Measurements from ENCODE around the gene CCDC116.
"Not testable (repeated sequence)": the region's sequence is repeated elsewhere in the genome, so short reads cannot be mapped to it uniquely, and the experiment has no call there.

The CCDC116 gene

DNA sequence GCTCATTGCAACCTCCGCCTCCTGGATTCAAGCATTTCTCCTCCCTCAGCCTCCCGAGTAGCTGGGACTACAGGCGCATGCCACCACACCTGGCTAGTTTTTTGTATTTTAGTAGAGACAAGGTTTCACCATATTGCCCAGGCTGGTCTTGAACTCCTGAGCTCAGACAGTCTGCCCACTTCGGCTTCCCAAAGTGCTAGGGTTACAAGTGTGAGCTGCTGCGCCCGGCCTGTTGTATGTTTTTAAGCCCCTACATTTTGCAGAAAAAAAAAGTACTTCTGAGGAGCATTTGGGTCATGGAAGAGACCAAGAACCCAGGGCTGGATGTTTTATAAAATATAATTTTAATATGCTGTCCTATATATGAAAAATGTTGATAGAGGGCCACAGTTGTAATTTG is 15.2 kb upstream of the CCDC116 start:
- not testable (repeated sequence) for H3K4me3 ChIP-seq (ENCODE audit: low read length); H3K27me3 ChIP-seq (ENCODE audit: insufficient read depth, low read length); H3K4me1 ChIP-seq (ENCODE audit: insufficient read depth, low read length); H3K9me3 ChIP-seq (ENCODE audit: low read length); H2AFZ ChIP-seq (ENCODE audit: low read depth, low read length)
- H3K36me3 ChIP-seq (ENCODE audit: insufficient read depth, low read length) = peaks cover 39% of the 10 kb centered on the region

DNA sequence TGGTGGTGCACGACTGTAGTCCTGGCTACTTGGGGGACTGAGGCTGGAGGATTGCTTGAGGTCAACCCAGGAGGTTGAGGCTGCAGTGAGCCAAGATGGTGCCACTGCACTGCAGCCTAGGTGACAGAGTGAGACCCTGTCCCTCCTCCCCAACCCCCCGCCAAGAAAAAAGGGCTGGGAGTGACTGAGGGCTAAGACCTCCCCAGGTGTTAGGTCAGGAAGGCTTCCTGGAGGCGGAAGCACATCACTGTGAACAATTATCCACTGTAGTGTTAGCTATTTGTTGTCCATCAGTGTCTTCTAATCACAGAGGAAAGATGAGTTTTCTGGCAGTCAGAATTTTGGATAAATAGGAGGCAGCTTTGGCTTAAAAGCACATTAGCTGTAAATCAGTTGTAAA is 11.5 kb upstream of the CCDC116 start:
- H3K4me3 ChIP-seq (ENCODE audit: low read length) = no peak overlapping the region
- no peaks in the 10 kb centered on the region for H3K9me3 ChIP-seq (ENCODE audit: low read length)
- H3K4me1 ChIP-seq (ENCODE audit: insufficient read depth, low read length) = peaks cover 8% of the 10 kb centered on the region
- H3K36me3 ChIP-seq (ENCODE audit: insufficient read depth, low read length) = peaks cover 26% of the 10 kb centered on the region
- H3K27me3 ChIP-seq (ENCODE audit: insufficient read depth, low read length) = no peaks in the 10 kb centered on the region
- H2AFZ ChIP-seq (ENCODE audit: low read depth, low read length) = no peak overlapping the region

GRCh38 chr22:21622011-21622918 is 10.3 kb upstream of the CCDC116 start:
- Histone ChIP-seq H3K4me1 (ENCODE audit: insufficient read depth, low read length) (peaks cover 8% of the 10 kb centered on the region), H3K4me3 (ENCODE audit: low read length) (no peak overlapping the region), H3K36me3 (ENCODE audit: insufficient read depth, low read length) (peaks cover 25% of the 10 kb centered on the region), H2AFZ (ENCODE audit: low read depth, low read length) (no peak overlapping the region), H3K9me3 (ENCODE audit: low read length) (no peaks in the 10 kb centered on the region), H3K27me3 (ENCODE audit: insufficient read depth, low read length) (no peaks in the 10 kb centered on the region)

DNA sequence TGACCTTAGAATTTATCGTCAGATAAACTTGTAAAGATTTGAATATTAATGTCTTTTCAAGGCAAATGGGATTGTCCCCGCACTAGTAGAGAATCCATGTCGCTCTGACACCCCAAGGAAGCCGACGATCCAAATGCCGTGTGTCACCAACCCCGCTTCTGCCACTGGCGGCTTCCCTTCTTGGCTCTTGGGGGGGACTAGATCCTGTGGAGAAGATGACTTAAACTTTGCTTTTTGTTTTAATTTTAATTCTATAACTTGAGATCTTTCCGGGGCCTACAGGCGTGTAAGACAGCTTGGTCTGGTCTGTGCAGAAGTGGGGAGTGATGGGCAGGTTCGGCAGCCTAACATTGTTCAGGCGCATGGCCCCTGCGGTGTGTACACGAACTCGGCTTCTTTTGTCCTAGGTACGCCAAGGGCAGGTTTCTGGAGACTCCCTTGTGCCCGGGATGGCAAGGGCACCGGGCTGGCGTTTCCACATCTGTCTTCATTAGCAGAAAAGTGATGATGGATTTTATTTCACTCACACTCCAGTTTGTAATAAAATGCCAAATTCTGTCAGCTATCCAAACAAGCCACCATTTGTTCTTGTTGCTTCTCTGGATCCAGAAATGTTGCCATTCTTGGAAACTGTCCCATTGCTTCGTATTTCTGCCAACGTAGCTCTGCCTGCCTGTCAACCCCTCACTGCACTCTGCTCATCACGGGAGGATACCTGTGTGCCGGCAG is 9.5 kb upstream of the CCDC116 start:
- Histone ChIP-seq H3K27me3 (ENCODE audit: insufficient read depth, low read length) (no peaks in the 10 kb centered on the region), H3K9me3 (ENCODE audit: low read length) (no peaks in the 10 kb centered on the region), H3K36me3 (ENCODE audit: insufficient read depth, low read length) (peaks cover 30% of the 10 kb centered on the region), H2AFZ (ENCODE audit: low read depth, low read length) (no peak overlapping the region), H3K4me1 (ENCODE audit: insufficient read depth, low read length) (peaks cover 8% of the 10 kb centered on the region), H3K4me3 (ENCODE audit: low read length) (no peak overlapping the region)

- Histone ChIP-seq H2AFZ (ENCODE audit: low read depth, low read length) (no peak overlapping the region), H3K27me3 (ENCODE audit: insufficient read depth, low read length) (no peaks in the 10 kb centered on the region), H3K36me3 (ENCODE audit: insufficient read depth, low read length) (peaks cover 32% of the 10 kb centered on the region), H3K9me3 (ENCODE audit: low read length) (no peaks in the 10 kb centered on the region), H3K4me3 (ENCODE audit: low read length) (no peak overlapping the region), H3K4me1 (ENCODE audit: insufficient read depth, low read length) (peaks cover 8% of the 10 kb centered on the region)
Measured at GRCh38 chr22:21623648-21623970, 9.0 kb upstream of the CCDC116 start.

GRCh38 chr22:21624120-21624879 is 8.3 kb upstream of the CCDC116 start:
- Histone ChIP-seq H3K4me1 (ENCODE audit: insufficient read depth, low read length) (peaks cover 8% of the 10 kb centered on the region), H3K36me3 (ENCODE audit: insufficient read depth, low read length) (peaks cover 30% of the 10 kb centered on the region), H3K4me3 (ENCODE audit: low read length) (no peak overlapping the region)

DNA sequence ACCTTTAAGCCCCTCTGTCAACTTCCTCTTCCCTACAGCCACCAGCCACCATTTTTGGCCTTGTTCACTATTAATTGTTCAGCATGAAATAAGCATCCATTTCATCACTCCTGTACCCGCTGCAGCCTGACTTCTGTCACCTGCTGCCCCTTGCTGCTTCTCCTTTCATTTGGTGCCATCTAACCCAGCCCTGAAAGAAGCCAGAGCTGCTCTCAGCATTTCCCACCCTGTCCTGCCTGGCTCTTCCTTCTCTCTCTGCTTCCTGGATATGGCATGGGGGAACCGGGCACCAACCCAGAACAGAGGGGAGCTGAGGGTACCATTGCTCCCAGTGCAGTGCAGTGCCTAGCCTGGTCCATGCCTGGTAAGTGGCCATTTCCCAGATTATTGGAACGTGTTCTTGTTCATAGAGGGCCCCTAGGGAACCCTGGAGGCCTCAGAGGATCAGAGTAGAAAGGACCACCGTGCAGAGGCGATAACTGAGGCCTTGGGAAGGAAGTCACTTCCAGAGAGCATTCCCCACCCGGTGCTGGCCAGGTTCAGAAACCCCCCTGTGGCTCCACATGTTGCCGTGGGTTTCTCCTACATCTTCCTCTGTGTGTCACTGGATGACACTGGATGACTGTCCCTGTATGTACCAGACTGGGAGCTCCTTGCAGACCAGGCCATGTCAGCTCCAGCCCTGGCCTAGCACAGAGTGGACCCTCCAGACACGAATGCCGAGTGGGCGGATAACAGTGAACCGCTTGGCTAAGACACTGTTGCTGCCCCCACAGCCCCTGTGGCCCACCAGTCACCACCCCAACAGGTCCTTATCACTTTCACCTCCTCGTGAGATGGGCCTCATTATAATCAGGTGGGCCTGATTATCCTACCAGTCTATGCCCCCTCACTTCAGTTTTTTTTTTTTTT is 7.4 kb upstream of the CCDC116 start:
- Histone ChIP-seq H3K4me1 (ENCODE audit: insufficient read depth, low read length) (peaks cover 8% of the 10 kb centered on the region), H3K9me3 (ENCODE audit: low read length) (no peaks in the 10 kb centered on the region), H3K27me3 (ENCODE audit: insufficient read depth, low read length) (no peaks in the 10 kb centered on the region), H2AFZ (ENCODE audit: low read depth, low read length) (no peak overlapping the region), H3K4me3 (ENCODE audit: low read length) (no peak overlapping the region), H3K36me3 (ENCODE audit: insufficient read depth, low read length) (peaks cover 28% of the 10 kb centered on the region)

More at GRCh38 chr22:21624120-21624879, 8.3 kb upstream of the CCDC116 start:
- no peak overlapping the region for H2AFZ ChIP-seq (ENCODE audit: low read depth, low read length)
- H3K27me3 ChIP-seq (ENCODE audit: insufficient read depth, low read length) = no peaks in the 10 kb centered on the region
- no peaks in the 10 kb centered on the region for H3K9me3 ChIP-seq (ENCODE audit: low read length)

- Histone ChIP-seq H3K4me1 (ENCODE audit: insufficient read depth, low read length) (peaks cover 8% of the 10 kb centered on the region), H3K36me3 (ENCODE audit: insufficient read depth, low read length) (peaks cover 28% of the 10 kb centered on the region), H3K4me3 (ENCODE audit: low read length) (no peak overlapping the region), H3K9me3 (ENCODE audit: low read length) (no peaks in the 10 kb centered on the region), H2AFZ (ENCODE audit: low read depth, low read length) (no peak overlapping the region), H3K27me3 (ENCODE audit: insufficient read depth, low read length) (no peaks in the 10 kb centered on the region)
Measured at GRCh38 chr22:21626073-21626734, 6.4 kb upstream of the CCDC116 start.

DNA sequence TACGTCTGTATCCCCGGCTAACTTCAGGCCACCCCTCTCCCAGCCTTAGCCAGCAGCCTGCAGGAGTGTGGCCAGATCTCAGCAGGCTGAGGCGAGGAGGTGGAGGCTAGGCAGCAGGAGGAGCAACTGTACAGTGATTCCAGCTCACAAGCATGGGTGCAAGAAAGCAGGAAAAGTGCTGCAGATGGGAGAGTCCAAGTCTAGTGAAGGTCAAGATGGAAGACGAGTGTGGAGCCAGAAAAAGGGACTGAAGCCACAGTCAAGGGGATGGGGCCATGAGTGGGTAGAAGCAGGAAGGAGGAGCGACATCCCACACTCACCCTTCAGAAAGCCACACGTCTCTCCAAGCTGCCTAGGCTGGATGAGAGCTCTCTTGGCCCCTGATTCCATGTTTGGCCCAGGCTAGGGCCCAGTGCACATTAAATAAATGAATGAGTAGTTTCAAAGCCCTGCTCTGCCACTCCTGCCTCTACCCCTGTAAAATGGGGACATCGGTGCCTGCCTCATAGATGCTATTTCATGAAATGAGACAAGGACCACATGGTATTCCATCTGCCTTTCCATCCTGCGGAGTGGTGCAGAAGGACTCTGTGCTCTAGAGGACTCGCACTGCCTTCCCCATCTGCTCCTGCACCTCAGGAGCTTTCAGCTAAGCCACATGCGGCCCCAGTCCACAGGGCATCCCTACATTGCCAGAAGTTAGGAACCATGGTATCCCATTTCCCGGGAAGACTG is 5.7 kb upstream of the CCDC116 start:
- Histone ChIP-seq H3K9me3 (ENCODE audit: low read length) (no peaks in the 10 kb centered on the region), H3K4me1 (ENCODE audit: insufficient read depth, low read length) (peaks cover 8% of the 10 kb centered on the region)

DNA sequence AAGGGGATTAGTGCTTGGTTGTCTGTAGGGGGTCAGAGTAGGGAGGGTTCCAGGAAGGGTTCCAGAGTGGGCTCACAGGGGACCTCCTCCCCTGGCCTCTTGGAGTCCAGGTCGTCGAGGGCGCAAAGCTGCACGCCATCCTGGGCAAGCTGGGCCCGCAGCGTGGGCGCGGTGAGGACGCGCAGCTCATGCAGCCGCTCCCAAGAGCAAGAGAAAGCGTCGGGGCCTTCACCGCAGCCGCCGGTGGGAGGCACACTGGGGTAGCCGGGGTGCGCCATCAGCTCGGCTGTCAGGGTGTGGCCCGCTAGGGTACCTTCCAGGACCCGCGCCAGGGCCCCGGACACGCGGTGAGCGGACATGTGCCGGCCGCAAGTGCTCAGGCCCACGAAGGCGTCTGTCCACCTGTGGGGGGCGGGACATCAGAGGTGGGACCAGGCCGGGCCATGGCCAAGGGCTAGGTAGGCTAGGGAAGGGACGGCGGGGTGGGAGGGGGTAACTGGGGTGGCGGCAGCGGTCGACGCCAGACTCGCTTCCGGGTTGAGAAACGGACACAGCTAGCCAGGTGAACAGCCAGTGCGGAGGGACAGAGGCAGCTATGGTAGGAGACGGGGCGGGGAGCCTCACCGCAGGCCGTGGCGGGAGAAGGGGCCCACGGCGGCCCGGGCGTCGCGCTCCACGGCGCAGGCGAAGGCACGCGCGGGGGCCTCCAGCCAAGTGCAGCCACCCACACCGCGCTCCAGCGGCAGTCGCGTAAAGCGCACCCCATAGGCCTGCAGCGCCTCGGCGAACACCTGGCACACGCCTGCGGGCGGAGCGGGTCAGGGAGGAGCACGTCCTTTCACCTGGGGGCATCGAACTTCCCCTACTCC is 3.9 kb upstream of the CCDC116 start:
- Histone ChIP-seq H3K36me3 (ENCODE audit: insufficient read depth, low read length) (peaks cover 9% of the 10 kb centered on the region), H3K27me3 (ENCODE audit: insufficient read depth, low read length) (no peaks in the 10 kb centered on the region), H3K4me3 (ENCODE audit: low read length) (peak overlapping the region; percentile 95), H2AFZ (ENCODE audit: low read depth, low read length) (no peak overlapping the region), H3K9me3 (ENCODE audit: low read length) (no peaks in the 10 kb centered on the region), H3K4me1 (ENCODE audit: insufficient read depth, low read length) (no peaks in the 10 kb centered on the region)

More for the DNA sequence above, 5.7 kb upstream of the CCDC116 start:
- Histone ChIP-seq H3K36me3 (ENCODE audit: insufficient read depth, low read length) (peaks cover 26% of the 10 kb centered on the region), H2AFZ (ENCODE audit: low read depth, low read length) (no peak overlapping the region), H3K4me3 (ENCODE audit: low read length) (no peak overlapping the region), H3K27me3 (ENCODE audit: insufficient read depth, low read length) (no peaks in the 10 kb centered on the region)

All from neuron (in vitro differentiated cells).